Measurements from ENCODE around the gene NCOA6.

GRCh38 chr20:34808583-34808982 is 16.9 kb downstream of the NCOA6 start:
- TF ChIP-seq ZNF274 (IDR thresholded peaks at IDR 0.05; ENCODE audit: low read depth, low read length): no peak
- no peak for TF ChIP-seq YY1 (IDR thresholded peaks at IDR 0.05; ENCODE audit: insufficient read depth, insufficient read length)
